GM12878 (cell line): ENCODE data around the gene RFX5. TPM values are rescaled to one million over a fixed set of nuclear protein-coding genes. Genes with fewer than 3 reads are reported as not detected.

Experiments
- ATAC-seq: fragments of 200-7000 bp; cut with Tn5 transposase; 3 replicates; pipeline ENCODE4 v1.9.1; 2020; ENCODE audit warnings: mild to moderate bottlenecking, moderate library complexity
- BruUV-seq: library from RNA; stranded (reverse); fragments of 400-500 nt; replicated peaks from 2 replicates; lab custom pipeline; 2021; lab: Mats Ljungman, UMichigan
- CTCF ChIA-PET: fragments of 300-600 bp; sonication (Branson Sonifier 250); formaldehyde crosslinking; extraction: SDS; loops from one replicate; lab custom pipeline; 2021; ENCODE audit warnings: inconsistent platforms; lab: Yijun Ruan, JAX
- POLR2A ChIA-PET: fragments of 350-600 bp; formaldehyde crosslinking; extraction: SDS; loops from one replicate; lab custom pipeline; 2021; ENCODE audit warnings: inconsistent platforms; lab: Charles Lee
- RAD21 ChIA-PET: fragments of 300-600 bp; sonication (Branson Sonifier 250); formaldehyde crosslinking; loops from one replicate; lab custom pipeline; 2023; ENCODE audit warnings: antibody characterized with exemption; ENCODE audit not compliant: unreplicated experiment; lab: Charles Lee
- SMC1A ChIA-PET: fragments of 300-600 bp; sonication (Branson Sonifier 250); formaldehyde crosslinking; loops from one replicate; lab custom pipeline; 2023; ENCODE audit not compliant: unreplicated experiment, uncharacterized antibody; lab: Charles Lee
- DNase-seq: peaks from one replicate; pipeline ENCODE4 v3.0.0-alpha.2; 2011; ENCODE audit warnings: low read depth, low spot score
- FAIRE-seq: peaks from 3 replicates; lab custom pipeline; 2011; peaks lifted over from hg19 to GRCh38; lab: Jason Lieb, UNC
- H2AFZ ChIP-seq: 2 replicates; pipeline ENCODE4 v1.6.0; 2011; ENCODE audit warnings: low read depth, low read length, control low read depth; ENCODE audit not compliant: control insufficient read depth
- H3K27ac ChIP-seq: 2 replicates; pipeline ENCODE4 v1.5.1; 2011; ENCODE audit warnings: control low read depth; ENCODE audit not compliant: control insufficient read depth, insufficient read depth
- H3K27me3 ChIP-seq, 2 experiments: replicated peaks in 1 of 2; 2 replicates each; pipeline versions ENCODE4 v1.6.0 to v1.6.1; 2011; ENCODE audit warnings: low read length in 1 of 2; ENCODE audit not compliant: control insufficient read depth in 2 of 2, insufficient read depth in 2 of 2
- H3K36me3 ChIP-seq, 2 experiments: 2 replicates each; pipeline ENCODE4 v1.5.1; 2011; ENCODE audit warnings: low read length in 1 of 2; ENCODE audit not compliant: control insufficient read depth in 2 of 2, insufficient read depth in 2 of 2
- H3K4me1 ChIP-seq: 2 replicates; pipeline ENCODE4 v1.6.1; 2011; ENCODE audit warnings: mild to moderate bottlenecking, low read length, moderate library complexity, mixed read lengths; ENCODE audit not compliant: control insufficient read depth, insufficient read depth
- H3K4me2 ChIP-seq: 2 replicates; pipeline ENCODE4 v1.6.0; 2011; ENCODE audit warnings: control low read depth; ENCODE audit not compliant: control insufficient read depth, insufficient read depth
- H3K4me3 ChIP-seq: fragments of 200-600 bp; sonication (generic); 2 replicates; pipeline ENCODE4 v1.5.1; 2016
- H3K79me2 ChIP-seq: 2 replicates; pipeline ENCODE4 v1.6.0; 2011; ENCODE audit warnings: low read length; ENCODE audit not compliant: control insufficient read depth, insufficient read depth
- H3K9ac ChIP-seq: 2 replicates; pipeline ENCODE4 v1.8.0; 2011; ENCODE audit warnings: low read length, control low read depth, mixed read lengths; ENCODE audit not compliant: control insufficient read depth, insufficient read depth
- H3K9me3 ChIP-seq: replicated peaks from 3 replicates; pipeline ENCODE4 v1.5.1; 2011; ENCODE audit warnings: mild to moderate bottlenecking, low read length; ENCODE audit not compliant: control insufficient read depth, insufficient read depth
- H4K20me1 ChIP-seq: 2 replicates; pipeline ENCODE4 v1.6.0; 2011; ENCODE audit not compliant: control insufficient read depth, insufficient read depth
- BCLAF1 ChIP-seq: fragments of 450-650 bp; IDR thresholded peaks from 2 replicates; pipeline ENCODE4 v1.6.1; 2017; ENCODE audit warnings: antibody characterized with exemption, mild to moderate bottlenecking, moderate library complexity
- BMI1 ChIP-seq: fragments of 450-650 bp; IDR thresholded peaks from 2 replicates; pipeline ENCODE4 v1.6.1; 2016; ENCODE audit warnings: mild to moderate bottlenecking, moderate library complexity, borderline replicate concordance
- GABPA ChIP-seq: IDR thresholded peaks from 2 replicates; pipeline ENCODE4 v1.6.1; 2014; ENCODE audit warnings: antibody characterized with exemption, low read depth, mild to moderate bottlenecking, inconsistent platforms
- GATAD2B ChIP-seq: fragments of 450-650 bp; conservative IDR thresholded peaks from 2 replicates; pipeline ENCODE4 v1.6.1; 2017; ENCODE audit warnings: low read depth, mild to moderate bottlenecking, moderate library complexity
- HDAC2 ChIP-seq: fragments of 200-600 bp; sonication (generic); IDR thresholded peaks from 2 replicates; pipeline ENCODE4 v1.6.1; 2017
- HSF1 ChIP-seq: fragments of 150-350 bp; IDR thresholded peaks from 2 replicates; pipeline ENCODE4 v1.6.1; 2014; ENCODE audit warnings: mild to moderate bottlenecking, low read depth, low read length
- IKZF2 ChIP-seq, 2 experiments: fragments of 450-650 bp; IDR thresholded peaks; 2 replicates each; pipeline ENCODE4 v1.6.1; 2017; ENCODE audit warnings: mild to moderate bottlenecking in 2 of 2, moderate library complexity in 2 of 2
- IRF5 ChIP-seq: fragments of 450-650 bp; IDR thresholded peaks from 2 replicates; pipeline ENCODE4 v1.6.1; 2017; ENCODE audit warnings: borderline replicate concordance
- NFIC ChIP-seq: IDR thresholded peaks from 2 replicates; pipeline ENCODE4 v1.6.1; 2012; ENCODE audit warnings: low read depth, mild to moderate bottlenecking, inconsistent platforms, low read length, moderate library complexity
- NR2C1 ChIP-seq: fragments of 450-650 bp; IDR thresholded peaks from 2 replicates; pipeline ENCODE4 v1.6.1; 2017; ENCODE audit warnings: antibody characterized with exemption, mild to moderate bottlenecking, moderate library complexity
- POLR2AphosphoS5 ChIP-seq: IDR thresholded peaks from 2 replicates; pipeline ENCODE4 v1.6.1; 2011; ENCODE audit warnings: mild to moderate bottlenecking, low read length, inconsistent platforms
- SKIL ChIP-seq: fragments of 450-650 bp; IDR thresholded peaks from 2 replicates; pipeline ENCODE4 v1.6.1; 2017; ENCODE audit warnings: mild to moderate bottlenecking, low read depth, inconsistent platforms; ENCODE audit not compliant: poor library complexity, severe bottlenecking
- SMC3 ChIP-seq: IDR thresholded peaks from 2 replicates; pipeline ENCODE4 v1.6.1; 2011; ENCODE audit warnings: low read length, improper control_type of control experiment, borderline replicate concordance
- SP1 ChIP-seq: IDR thresholded peaks from one replicate; pipeline ENCODE4 v1.6.1; 2011; ENCODE audit warnings: low read depth, low read length
- TAF1 ChIP-seq: IDR thresholded peaks from 2 replicates; pipeline ENCODE4 v1.6.1; 2011; ENCODE audit warnings: mild to moderate bottlenecking, low read depth, low read length, borderline replicate concordance
- WRNIP1 ChIP-seq: IDR thresholded peaks from 2 replicates; pipeline ENCODE4 v1.6.1; 2011; ENCODE audit warnings: low read depth, low read length, improper control_type of control experiment, borderline replicate concordance
- WGBS: methylation state at CpG from one replicate; pipeline ENCODE4 v1.1.6; 2016; ENCODE audit warnings: low lambda C conversion rate; ENCODE audit not compliant: insufficient replicate concordance, insufficient coverage; ENCODE audit errors: missing lambda C conversion rate; 5-methylcytosine and 5-hydroxymethylcytosine counted together
- in situ Hi-C: fragments of 300-500 bp; cut with MboI; formaldehyde crosslinking; loops from 9 replicates; pipeline ENCODE4 v1.14.3; 2018; ENCODE audit warnings: mixed read lengths
- intact Hi-C: fragments of 100-400 bp; cut with micrococcal nuclease; formaldehyde crosslinking; loops from one replicate; pipeline ENCODE4 v1.14.2; 2022; ENCODE audit not compliant: unreplicated experiment
- polyA plus RNA-seq, 11 experiments: library from polyadenylated mRNA; depleted of rRNA in 4 of 11; unstranded in 6 of 11; stranded (reverse) in 5 of 11; fragments of >200 nt; fragmentation: Nextera tagmentation in 4 of 11; fragmentation: Illumina TruSeq in 1 of 11; extraction: Ambion mirVana in 4 of 11; extraction: Trizol in 1 of 11; gene quantifications; 1 replicate in 1 of 11; 2 replicates in 10 of 11; pipeline versions ENCODE4 v1.2.1 to v1.2.3, GENCODE V29; 2011 to 2016; ENCODE audit warnings: inconsistent platforms in 2 of 11, missing spikeins in 2 of 11, low read depth in 1 of 11
- total RNA-seq, 4 experiments: library from RNA; depleted of rRNA in 3 of 4; stranded (reverse); fragments of >200 nt in 3 of 4; fragmentation: Illumina TruSeq in 1 of 4; extraction: Trizol in 1 of 4; gene quantifications; 2 replicates each; pipeline versions ENCODE4 v1.2.1 to v1.2.3, GENCODE V29; 2013 to 2021

Gene RFX5
- total and polyA plus RNA-seq, 10 of the 15 experiments (the other 5 are each of a cell fraction or from before 2014, with no cell fraction given), result 14.1 to 198 (median 124) TPM

GRCh38 chr1:151314137-151314875 lies 32.7 kb downstream of the RFX5 start:
- no TSS peak for BruUV-seq
- in situ Hi-C loops, result no loop called here
- TF ChIP-seq BMI1 (no peak), SMC3 (no peak), HDAC2 (no peak), BCLAF1 (no peak), IKZF2 (IDR thresholded peaks at IDR 0.05) (no peak), TAF1 (no peak), NFIC (no peak), GABPA (no peak), SP1 (no peak), HSF1 (no peak), SKIL (no peak), WRNIP1 (no peak), IRF5 (no peak), POLR2AphosphoS5 (no peak), NR2C1 (no peak), GATAD2B (no peak)
- TF ChIP-seq, all 136 proteins: peak for 0
- ATAC-seq (no peak), DNase-seq (no peak), FAIRE-seq (no peak)
- Histone ChIP-seq H3K27me3 (no peaks in the 10 kb centered on the region), H3K27ac (no peak overlapping the region), H2AFZ (no peak overlapping the region), H3K36me3 (peaks cover 10 to 40% of the 10 kb centered on the region in 2 experiments), H3K4me1 (no peaks in the 10 kb centered on the region), H3K4me2 (no peak overlapping the region), H3K79me2 (no peaks in the 10 kb centered on the region), H4K20me1 (0 out of 2 replicates have a peak, but pooled peaks cover 2% of the 10 kb centered on the region), H3K4me3 (no peak overlapping the region), H3K9me3 (no peaks in the 10 kb centered on the region), H3K9ac (no peak overlapping the region)
- POLR2A ChIA-PET, result interaction anchor here (0.5 to 0.9 kb wide), 3 partner anchors 18 to 463 kb away, joined by 3 to 6 read pairs (median 5); no protein-coding TSS in a partner anchor
- SMC1A ChIA-PET, result interaction anchor here (0.8 to 2.3 kb wide), 3 partner anchors 13 to 85 kb away, joined by 3 to 12 read pairs (median 4); partner anchors contain the start of genes PI4KB and PSMB4
- CTCF ChIA-PET, result interaction anchor here (0.7 to 2.8 kb wide), 2 partner anchors 13 to 26 kb away, joined by 3 to 10 read pairs; no protein-coding TSS in a partner anchor
- WGBS, result 68% methylated on average over 3 of the region's 3 CpGs
- RAD21 ChIA-PET, result interaction anchor here (1.8 kb wide), 1 partner anchor 26 kb away, joined by 4 read pairs; no protein-coding TSS in a partner anchor
- intact Hi-C loops, result no loop called here
